ENCODE results near the gene SCRT2. TPM values are rescaled to one million over a fixed set of nuclear protein-coding genes. Genes with fewer than 3 reads are reported as not detected.

Gene SCRT2
- total RNA-seq, 1 experiment from 2014 or later, result not detected

DNA sequence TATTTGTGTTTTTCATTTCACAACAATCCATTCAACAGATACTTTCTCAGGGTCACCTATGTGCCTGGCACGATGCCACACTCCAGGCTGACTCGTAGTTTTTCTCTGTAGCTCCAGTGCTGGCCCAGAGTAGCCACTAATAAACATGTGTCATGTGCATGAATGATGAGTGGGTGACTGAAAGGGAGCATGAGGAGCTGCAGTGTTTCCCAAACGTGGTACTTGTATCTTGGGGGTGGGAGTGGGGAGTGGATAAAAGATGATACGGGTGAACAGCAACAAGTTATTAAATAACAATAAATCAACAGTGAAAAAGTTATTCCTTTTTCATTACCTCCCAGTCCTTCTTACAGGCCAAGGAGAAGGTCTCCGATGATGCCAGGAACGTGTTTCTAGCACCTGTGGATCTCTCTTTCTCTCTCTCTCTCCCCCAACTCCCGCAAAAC lies 39.7 kb downstream of the SCRT2 start:
- H3K36me3 Mint-ChIP-seq (ENCODE audit: insufficient read depth, unreplicated experiment), result no peaks in the 10 kb centered on the region
- no peak for DNase-seq
- CTCF ChIA-PET, result no interaction called here
- peaks cover 5% of the 10 kb centered on the region for H3K27me3 Mint-ChIP-seq (ENCODE audit: insufficient read depth, unreplicated experiment)
- H3K4me1 Mint-ChIP-seq (ENCODE audit: low read depth, unreplicated experiment), result peaks cover 7% of the 10 kb centered on the region
- no TSS peak for BruUV-seq (replicated peaks)
- no peak for TF ChIP-seq CTCF (IDR thresholded peaks at IDR 0.05; ENCODE audit: insufficient read depth in 1 of 2, low read depth in 1 of 2, low read length in 1 of 2, severe bottlenecking in 1 of 2, unreplicated experiment in 1 of 2)
- no peaks in the 10 kb centered on the region for H3K4me1 ChIP-seq
- H3K27ac Mint-ChIP-seq (ENCODE audit: unreplicated experiment), result no peak overlapping the region
- no peak overlapping the region for H3K4me3 Mint-ChIP-seq (ENCODE audit: unreplicated experiment)
- no peak overlapping the region for H3K4me3 ChIP-seq (ENCODE audit: low read depth, low read length)
- intact Hi-C loops (cut with micrococcal nuclease; ENCODE audit: unreplicated experiment), result no loop called here
- H3K27me3 ChIP-seq (replicated peaks; ENCODE audit: control insufficient read depth, insufficient read depth, low read length), result no peaks in the 10 kb centered on the region
- POLR2A ChIA-PET, result no interaction called here
- no peaks in the 10 kb centered on the region for H3K36me3 ChIP-seq (ENCODE audit: control insufficient read depth, insufficient read depth, low read length)
- H3K9me3 ChIP-seq, result no peaks in the 10 kb centered on the region
- H3K9me3 Mint-ChIP-seq (ENCODE audit: unreplicated experiment), result no peaks in the 10 kb centered on the region

GRCh38 chr20:635028-635892 lies 40.3 kb downstream of the SCRT2 start:
- Mint-ChIP-seq H3K27me3 (ENCODE audit: insufficient read depth, unreplicated experiment) (peaks cover 4% of the 10 kb centered on the region), H3K36me3 (ENCODE audit: insufficient read depth, unreplicated experiment) (no peaks in the 10 kb centered on the region), H3K4me1 (ENCODE audit: low read depth, unreplicated experiment) (peaks cover 7% of the 10 kb centered on the region), H3K27ac (ENCODE audit: unreplicated experiment) (no peak overlapping the region), H3K9me3 (ENCODE audit: unreplicated experiment) (no peaks in the 10 kb centered on the region), H3K4me3 (ENCODE audit: unreplicated experiment) (no peak overlapping the region)
- Histone ChIP-seq H3K27me3 (replicated peaks; ENCODE audit: control insufficient read depth, insufficient read depth, low read length) (no peaks in the 10 kb centered on the region), H3K36me3 (ENCODE audit: control insufficient read depth, insufficient read depth, low read length) (no peaks in the 10 kb centered on the region), H3K9me3 (no peaks in the 10 kb centered on the region), H3K4me3 (ENCODE audit: low read depth, low read length) (no peak overlapping the region), H3K4me1 (no peaks in the 10 kb centered on the region)
- intact Hi-C loops (cut with micrococcal nuclease; ENCODE audit: unreplicated experiment), result no loop called here
- no peak for TF ChIP-seq CTCF (IDR thresholded peaks at IDR 0.05; ENCODE audit: insufficient read depth in 1 of 2, low read depth in 1 of 2, low read length in 1 of 2, severe bottlenecking in 1 of 2, unreplicated experiment in 1 of 2)
- DNase-seq, result no peak
- POLR2A ChIA-PET, result no interaction called here
- BruUV-seq (replicated peaks), result no TSS peak
- CTCF ChIA-PET, result no interaction called here

- POLR2A ChIA-PET, result no interaction called here
- BruUV-seq (replicated peaks), result no TSS peak
- Mint-ChIP-seq H3K27ac (ENCODE audit: unreplicated experiment) (no peak overlapping the region), H3K4me3 (ENCODE audit: unreplicated experiment) (no peak overlapping the region), H3K27me3 (ENCODE audit: insufficient read depth, unreplicated experiment) (no peaks in the 10 kb centered on the region), H3K9me3 (ENCODE audit: unreplicated experiment) (no peaks in the 10 kb centered on the region), H3K4me1 (ENCODE audit: low read depth, unreplicated experiment) (peaks cover 7% of the 10 kb centered on the region), H3K36me3 (ENCODE audit: insufficient read depth, unreplicated experiment) (no peaks in the 10 kb centered on the region)
- intact Hi-C loops (cut with micrococcal nuclease; ENCODE audit: unreplicated experiment), result no loop called here
- H3K36me3 ChIP-seq (ENCODE audit: control insufficient read depth, insufficient read depth, low read length), result no peaks in the 10 kb centered on the region
- H3K4me1 ChIP-seq, result no peaks in the 10 kb centered on the region
- CTCF ChIA-PET, result no interaction called here
- no peaks in the 10 kb centered on the region for H3K27me3 ChIP-seq (replicated peaks; ENCODE audit: control insufficient read depth, insufficient read depth, low read length)
- no peak for TF ChIP-seq CTCF (IDR thresholded peaks at IDR 0.05; ENCODE audit: insufficient read depth in 1 of 2, low read depth in 1 of 2, low read length in 1 of 2, severe bottlenecking in 1 of 2, unreplicated experiment in 1 of 2)
- no peak overlapping the region for H3K4me3 ChIP-seq (ENCODE audit: low read depth, low read length)
- H3K9me3 ChIP-seq, result no peaks in the 10 kb centered on the region
- DNase-seq, result no peak
Measured at GRCh38 chr20:634148-634925, 41.3 kb downstream of the SCRT2 start.

All from Caco-2 (cell line).